Endodermal cell (in vitro differentiated cells): ENCODE measurements around the gene INSYN2B. TPM values are rescaled to one million over a fixed set of nuclear protein-coding genes. Genes with fewer than 3 reads are reported as not detected.

Source experiments
- DNase-seq: peaks from one replicate; pipeline ENCODE4 v3.0.0-alpha.2; 2017
- H3K27ac ChIP-seq: 2 replicates; pipeline ENCODE4 v1.5.1; 2013; ENCODE audit warnings: mild to moderate bottlenecking, low read depth, low read length, moderate library complexity
- H3K27me3 ChIP-seq: 2 replicates; pipeline ENCODE4 v1.6.1; 2013; ENCODE audit warnings: mild to moderate bottlenecking, low read length, moderate library complexity; ENCODE audit not compliant: insufficient read depth, control insufficient read depth, poor library complexity, severe bottlenecking
- H3K36me3 ChIP-seq: 2 replicates; pipeline ENCODE4 v1.7.0; 2013; ENCODE audit warnings: mild to moderate bottlenecking, low read length, moderate library complexity; ENCODE audit not compliant: control insufficient read depth, insufficient read depth
- H3K4me1 ChIP-seq: one replicate; pipeline ENCODE4 v1.7.0; 2013; ENCODE audit warnings: low read length; ENCODE audit not compliant: control insufficient read depth, insufficient read depth
- H3K4me3 ChIP-seq: 2 replicates; pipeline ENCODE4 v1.5.1; 2013; ENCODE audit warnings: mild to moderate bottlenecking, low read length, moderate library complexity
- H3K9ac ChIP-seq: 2 replicates; pipeline ENCODE4 v1.6.1; 2013; ENCODE audit warnings: mild to moderate bottlenecking, low read length, moderate library complexity; ENCODE audit not compliant: poor library complexity, severe bottlenecking; ENCODE audit errors: extremely low read depth
- H3K9me3 ChIP-seq: 2 replicates; pipeline ENCODE4 v1.6.1; 2013; ENCODE audit warnings: mild to moderate bottlenecking, low read length, moderate library complexity; ENCODE audit not compliant: control insufficient read depth
- H3K27ac Mint-ChIP-seq: 2 replicates; pipeline ENCODE4 v1.8.0; 2020; ENCODE audit warnings: mixed read lengths
- H3K27me3 Mint-ChIP-seq: 2 replicates; pipeline ENCODE4 v1.8.0; 2021; ENCODE audit warnings: mild to moderate bottlenecking, mixed read lengths; ENCODE audit not compliant: insufficient read depth
- H3K36me3 Mint-ChIP-seq: 2 replicates; pipeline ENCODE4 v1.8.0; 2020; ENCODE audit warnings: low read depth, mixed read lengths
- H3K4me1 Mint-ChIP-seq: 2 replicates; pipeline ENCODE4 v1.8.0; 2020; ENCODE audit warnings: mixed read lengths
- H3K4me3 Mint-ChIP-seq: 2 replicates; pipeline ENCODE4 v1.8.0; 2020; ENCODE audit warnings: mild to moderate bottlenecking, moderate library complexity, mixed read lengths
- H3K9me3 Mint-ChIP-seq: 2 replicates; pipeline ENCODE4 v1.8.0; 2020; ENCODE audit warnings: mild to moderate bottlenecking, mixed read lengths
- WGBS, 2 experiments: methylation state at CpG; one replicate each; pipeline versions ENCODE4 v1.1.5 to v1.1.7; 2013; ENCODE audit warnings: missing lambda C conversion rate in 2 of 2, mixed read lengths in 1 of 2; ENCODE audit not compliant: insufficient coverage in 1 of 2, insufficient read length in 1 of 2; 5-methylcytosine and 5-hydroxymethylcytosine counted together
- total RNA-seq, 2 donors: library from RNA; stranded (reverse); fragmentation: NEBNext Ultra II Directional in 1 of 2; extraction: Animal tissue kit (Norgen Biotek cat#: 25700) in 1 of 2; gene quantifications; 2 replicates in 1 of 2; 3 replicates in 1 of 2; pipeline ENCODE4 v1.2.1, GENCODE V29; 2021
- TF ChIP-seq, protein P1 (sequence below): fragments of 200-600 bp; sonication (generic); conservative IDR thresholded peaks from 2 replicates; pipeline ENCODE4 v1.5.0; 2021; ENCODE audit warnings: antibody characterized with exemption, mild to moderate bottlenecking

Gene INSYN2B
- total RNA-seq, 2 donors from 2014 or later, result not detected

DNA sequence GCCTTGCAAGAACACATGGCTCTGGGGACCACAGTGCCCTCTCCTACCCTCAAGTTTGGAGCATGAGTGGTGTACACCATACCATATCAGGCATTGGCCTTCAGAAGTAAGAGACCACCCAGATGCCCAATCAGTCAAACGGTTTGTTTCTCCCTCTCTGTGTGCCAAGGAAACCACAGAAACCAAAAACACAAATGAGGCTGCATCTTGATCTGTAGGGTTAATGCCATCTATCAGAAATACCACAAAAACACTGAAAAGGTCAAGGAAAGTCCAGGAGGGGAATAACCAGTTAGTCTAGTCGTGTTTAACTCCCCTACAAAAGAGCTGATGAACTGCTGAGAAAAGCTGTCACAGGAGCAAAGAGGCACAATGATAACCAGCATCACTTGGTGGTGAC, 78.4 kb downstream of the INSYN2B start:
- Histone ChIP-seq H3K36me3 (no peaks in the 10 kb centered on the region), H3K9me3 (no peaks in the 10 kb centered on the region), H3K4me3 (no peak overlapping the region), H3K9ac (no peak overlapping the region), H3K27me3 (no peaks in the 10 kb centered on the region), H3K4me1 (peaks cover 8% of the 10 kb centered on the region), H3K27ac (no peak overlapping the region)
- Mint-ChIP-seq H3K4me3 (no peak overlapping the region), H3K27ac (no peak overlapping the region), H3K4me1 (peaks cover 22% of the 10 kb centered on the region), H3K9me3 (no peaks in the 10 kb centered on the region), H3K27me3 (peaks cover 20% of the 10 kb centered on the region), H3K36me3 (no peaks in the 10 kb centered on the region)
- TF ChIP-seq, protein P1, sequence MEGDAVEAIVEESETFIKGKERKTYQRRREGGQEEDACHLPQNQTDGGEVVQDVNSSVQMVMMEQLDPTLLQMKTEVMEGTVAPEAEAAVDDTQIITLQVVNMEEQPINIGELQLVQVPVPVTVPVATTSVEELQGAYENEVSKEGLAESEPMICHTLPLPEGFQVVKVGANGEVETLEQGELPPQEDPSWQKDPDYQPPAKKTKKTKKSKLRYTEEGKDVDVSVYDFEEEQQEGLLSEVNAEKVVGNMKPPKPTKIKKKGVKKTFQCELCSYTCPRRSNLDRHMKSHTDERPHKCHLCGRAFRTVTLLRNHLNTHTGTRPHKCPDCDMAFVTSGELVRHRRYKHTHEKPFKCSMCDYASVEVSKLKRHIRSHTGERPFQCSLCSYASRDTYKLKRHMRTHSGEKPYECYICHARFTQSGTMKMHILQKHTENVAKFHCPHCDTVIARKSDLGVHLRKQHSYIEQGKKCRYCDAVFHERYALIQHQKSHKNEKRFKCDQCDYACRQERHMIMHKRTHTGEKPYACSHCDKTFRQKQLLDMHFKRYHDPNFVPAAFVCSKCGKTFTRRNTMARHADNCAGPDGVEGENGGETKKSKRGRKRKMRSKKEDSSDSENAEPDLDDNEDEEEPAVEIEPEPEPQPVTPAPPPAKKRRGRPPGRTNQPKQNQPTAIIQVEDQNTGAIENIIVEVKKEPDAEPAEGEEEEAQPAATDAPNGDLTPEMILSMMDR, result no peak
- WGBS, 2 experiments, result 83 to 86% methylated on average over 1 to 2 of the region's 2 CpGs
- no peak for DNase-seq

DNA sequence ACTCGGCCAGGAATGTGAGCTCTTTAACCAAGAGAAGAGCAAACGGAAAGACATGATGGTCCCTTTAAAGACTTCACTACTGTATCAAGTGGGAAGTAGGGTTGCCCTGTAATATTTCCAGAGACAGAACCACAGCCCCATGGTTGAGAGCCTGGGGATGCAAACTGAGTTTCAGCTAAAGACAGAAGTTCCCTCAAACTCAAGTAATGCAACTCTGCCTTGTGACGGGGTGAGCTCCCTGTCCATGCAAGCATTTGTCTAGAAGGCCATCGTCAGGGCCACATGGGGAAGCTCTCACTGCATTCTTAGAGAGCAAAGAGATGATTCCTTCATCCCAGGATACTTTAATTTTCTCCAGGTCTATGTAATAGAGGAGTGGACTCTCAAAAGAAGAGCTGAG, 82.8 kb downstream of the INSYN2B start:
- Mint-ChIP-seq H3K4me3 (no peak overlapping the region), H3K9me3 (no peaks in the 10 kb centered on the region), H3K27ac (no peak overlapping the region), H3K27me3 (peaks cover 25% of the 10 kb centered on the region), H3K36me3 (no peaks in the 10 kb centered on the region), H3K4me1 (no peaks in the 10 kb centered on the region)
- no peaks in the 10 kb centered on the region for H3K4me1 ChIP-seq
- no peaks in the 10 kb centered on the region for H3K27me3 ChIP-seq
- no peaks in the 10 kb centered on the region for H3K36me3 ChIP-seq
- H3K4me3 ChIP-seq, result no peak overlapping the region
- 90 to 93% methylated on average over 2 to 4 of the region's 4 CpGs for WGBS, 2 experiments
- no peak for DNase-seq
- TF ChIP-seq, protein P1, result no peak
- no peaks in the 10 kb centered on the region for H3K9me3 ChIP-seq
- no peak overlapping the region for H3K27ac ChIP-seq
- no peak overlapping the region for H3K9ac ChIP-seq

DNA sequence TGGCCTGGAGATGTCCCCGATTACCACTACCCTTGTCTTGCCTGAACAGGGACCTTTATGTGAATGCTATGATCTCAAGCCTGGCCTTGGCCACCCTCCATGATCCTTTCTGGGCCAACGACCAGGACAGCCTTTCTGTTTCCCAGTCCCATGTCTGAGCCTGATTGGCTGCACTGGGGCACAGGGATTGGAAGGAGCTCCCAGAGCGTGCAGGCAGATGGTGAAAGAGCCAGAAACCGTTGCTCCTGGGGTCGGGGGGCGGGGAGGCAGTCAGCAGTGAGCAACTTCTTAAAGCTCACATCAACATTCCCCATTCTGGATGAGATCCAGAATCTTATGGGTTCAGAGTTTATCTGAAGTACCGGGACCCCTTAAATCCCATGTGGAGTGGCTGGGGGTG, 84.4 kb downstream of the INSYN2B start:
- Histone ChIP-seq H3K27ac (no peak overlapping the region), H3K9me3 (no peaks in the 10 kb centered on the region), H3K4me3 (no peak overlapping the region), H3K27me3 (no peaks in the 10 kb centered on the region), H3K36me3 (no peaks in the 10 kb centered on the region), H3K4me1 (no peaks in the 10 kb centered on the region), H3K9ac (no peak overlapping the region)
- no peak overlapping the region for H3K27ac Mint-ChIP-seq
- WGBS, 2 experiments, result 81 to 89% methylated on average over 3 to 7 of the region's 7 CpGs
- no peak for DNase-seq
- H3K36me3 Mint-ChIP-seq, result no peaks in the 10 kb centered on the region
- TF ChIP-seq, protein P1, result no peak
- no peak overlapping the region for H3K4me3 Mint-ChIP-seq
- no peaks in the 10 kb centered on the region for H3K9me3 Mint-ChIP-seq
- no peaks in the 10 kb centered on the region for H3K4me1 Mint-ChIP-seq
- H3K27me3 Mint-ChIP-seq, result peaks cover 31% of the 10 kb centered on the region
